Fibroblast of gingiva (primary cell): ENCODE data around the gene ATXN1.

Source experiments
- DNase-seq: peaks from one replicate; pipeline ENCODE4 v3.0.0-alpha.2; 2011; ENCODE audit warnings: low read depth

ATXN1 gene

GRCh38 chr6:16698162-16698533 is 63.1 kb downstream of the ATXN1 start:
- no peak for DNase-seq

- DNase-seq = no peak
Observed at GRCh38 chr6:16697437-16698161, 63.7 kb downstream of the ATXN1 start.

- no peak for DNase-seq
Observed at GRCh38 chr6:16696496-16696895, 64.8 kb downstream of the ATXN1 start.

GRCh38 chr6:16694781-16695578 is 66.3 kb downstream of the ATXN1 start:
- no peak for DNase-seq

GRCh38 chr6:16691324-16691723 is 69.9 kb downstream of the ATXN1 start:
- DNase-seq = no peak

GRCh38 chr6:16690608-16691142 is 70.6 kb downstream of the ATXN1 start:
- DNase-seq = peak; percentile 36

GRCh38 chr6:16689788-16690607 is 71.3 kb downstream of the ATXN1 start:
- no peak for DNase-seq

GRCh38 chr6:16688984-16689636 is 72.2 kb downstream of the ATXN1 start:
- DNase-seq = peak; percentile 52

- DNase-seq = no peak
Observed at GRCh38 chr6:16688436-16688835, 72.8 kb downstream of the ATXN1 start.

GRCh38 chr6:16687045-16687444 is 74.2 kb downstream of the ATXN1 start:
- no peak for DNase-seq

GRCh38 chr6:16684896-16685554 is 76.2 kb downstream of the ATXN1 start:
- no peak for DNase-seq

GRCh38 chr6:16684195-16684689 is 77.0 kb downstream of the ATXN1 start:
- no peak for DNase-seq

GRCh38 chr6:16683641-16684194 is 77.5 kb downstream of the ATXN1 start:
- peak; percentile 70 for DNase-seq

GRCh38 chr6:16681260-16681873 is 79.9 kb downstream of the ATXN1 start:
- DNase-seq = peak; percentile 85

- no peak for DNase-seq
Observed at GRCh38 chr6:16679050-16679449, 82.2 kb downstream of the ATXN1 start.

- DNase-seq = no peak
Observed at GRCh38 chr6:16677458-16677857, 83.8 kb downstream of the ATXN1 start.

- no peak for DNase-seq
Observed at GRCh38 chr6:16676978-16677377, 84.3 kb downstream of the ATXN1 start.

GRCh38 chr6:16676376-16676775 is 84.9 kb downstream of the ATXN1 start:
- DNase-seq = no peak

- DNase-seq = peak; percentile 53
Observed at GRCh38 chr6:16674801-16675392, 86.4 kb downstream of the ATXN1 start.
